Liver (tissue), 9 donors: ENCODE measurements around the gene NCBP1. TPM values are rescaled to one million over a fixed set of nuclear protein-coding genes. Genes with fewer than 3 reads are reported as not detected.

Experiments used
- DNase-seq: peaks from one replicate; pipeline ENCODE4 v3.0.0-alpha.2; 2017; ENCODE audit warnings: low spot score
- H3K27ac ChIP-seq, 2 donors: one replicate each; pipeline ENCODE4 v1.7.0; 2013; ENCODE audit warnings: inconsistent platforms in 2 of 2, low read length in 2 of 2, control low read depth in 1 of 2, low read depth in 1 of 2, mild to moderate bottlenecking in 1 of 2
- H3K27me3 ChIP-seq, 4 donors: one replicate each; pipeline versions ENCODE4 v1.6.1 to v1.7.0; 2013; ENCODE audit warnings: low read length in 3 of 4, inconsistent platforms in 1 of 4, mild to moderate bottlenecking in 1 of 4, moderate library complexity in 1 of 4; ENCODE audit not compliant: control insufficient read depth in 4 of 4, insufficient read depth in 4 of 4
- H3K36me3 ChIP-seq, 4 donors: one replicate each; pipeline versions ENCODE4 v1.6.1 to v1.7.0; 2013; ENCODE audit warnings: low read length in 3 of 4, mild to moderate bottlenecking in 3 of 4, low read depth in 1 of 4, moderate library complexity in 1 of 4; ENCODE audit not compliant: control insufficient read depth in 4 of 4, insufficient read depth in 3 of 4
- H3K4me1 ChIP-seq, 4 donors: one replicate each; pipeline versions ENCODE4 v1.6.1 to v1.7.0; 2013; ENCODE audit warnings: low read length in 3 of 4, mild to moderate bottlenecking in 3 of 4, moderate library complexity in 1 of 4; ENCODE audit not compliant: control insufficient read depth in 4 of 4, insufficient read depth in 4 of 4
- H3K4me3 ChIP-seq, 3 donors: one replicate each; pipeline versions ENCODE4 v1.6.1 to v1.7.0; 2013; ENCODE audit warnings: low read length in 3 of 3, control low read depth in 1 of 3, low read depth in 1 of 3, mild to moderate bottlenecking in 1 of 3
- H3K9ac ChIP-seq, 2 donors: one replicate each; pipeline ENCODE4 v1.7.0; 2013; ENCODE audit warnings: low read length in 2 of 2, mild to moderate bottlenecking in 2 of 2, moderate library complexity in 2 of 2, control low read depth in 1 of 2, low read depth in 1 of 2
- H3K9me3 ChIP-seq, 4 donors: one replicate each; pipeline versions ENCODE4 v1.6.1 to v1.7.0; 2013; ENCODE audit warnings: low read length in 3 of 4; ENCODE audit not compliant: control insufficient read depth in 4 of 4
- ATF3 ChIP-seq: IDR thresholded peaks from 2 replicates; pipeline ENCODE4 v1.6.1; 2016; ENCODE audit warnings: antibody characterized with exemption
- CTCF ChIP-seq: fragments of 150-350 bp; IDR thresholded peaks from 2 replicates; pipeline ENCODE4 v1.5.1; 2017; ENCODE audit warnings: improper control_type of control experiment, low read depth, low read length; ENCODE audit not compliant: missing input control
- EGR1 ChIP-seq, 2 donors: IDR thresholded peaks; 2 replicates each; pipeline ENCODE4 v1.6.1; 2016 to 2018; ENCODE audit warnings: antibody characterized with exemption in 2 of 2, low read depth in 2 of 2
- FOXA1 ChIP-seq: IDR thresholded peaks from 2 replicates; pipeline ENCODE4 v1.6.1; 2016; ENCODE audit warnings: antibody characterized with exemption
- FOXA2 ChIP-seq: IDR thresholded peaks from 2 replicates; pipeline ENCODE4 v1.6.1; 2016; ENCODE audit warnings: antibody characterized with exemption
- HNF4A ChIP-seq, 2 donors: conservative IDR thresholded peaks; 2 replicates each; pipeline ENCODE4 v1.6.1; 2016; ENCODE audit warnings: antibody characterized with exemption in 2 of 2, mild to moderate bottlenecking in 2 of 2
- HNF4G ChIP-seq: IDR thresholded peaks from 2 replicates; pipeline ENCODE4 v1.6.1; 2016; ENCODE audit warnings: antibody characterized with exemption
- JUND ChIP-seq, 2 donors: IDR thresholded peaks; 2 replicates each; pipeline ENCODE4 v1.6.1; 2016; ENCODE audit warnings: antibody characterized with exemption in 2 of 2
- MAX ChIP-seq: IDR thresholded peaks from 2 replicates; pipeline ENCODE4 v1.6.1; 2016; ENCODE audit warnings: antibody characterized with exemption
- RXRA ChIP-seq, 2 donors: IDR thresholded peaks; 2 replicates each; pipeline ENCODE4 v1.6.1; 2017 to 2018; ENCODE audit warnings: antibody characterized with exemption in 2 of 2, mild to moderate bottlenecking in 1 of 2
- TAF1 ChIP-seq: conservative IDR thresholded peaks from 2 replicates; pipeline ENCODE4 v1.6.1; 2016; ENCODE audit warnings: antibody characterized with exemption, mild to moderate bottlenecking
- YY1 ChIP-seq: IDR thresholded peaks from 2 replicates; pipeline ENCODE4 v1.6.1; 2016; ENCODE audit warnings: antibody characterized with exemption, mild to moderate bottlenecking
- ZBTB33 ChIP-seq: IDR thresholded peaks from 2 replicates; pipeline ENCODE4 v1.6.1; 2016; ENCODE audit warnings: antibody characterized with exemption
- polyA plus RNA-seq, 2 donors: library from polyadenylated mRNA; stranded (reverse) in 1 of 2; unstranded in 1 of 2; fragments of 200-250 nt in 1 of 2; fragments of >200 nt in 1 of 2; fragmentation: Nextera tagmentation in 1 of 2; extraction: Ambion mirVana in 1 of 2; gene quantifications; one replicate each; pipeline versions ENCODE4 v1.2.1 to v1.2.3, GENCODE V29; 2013 to 2015
- total RNA-seq, 2 donors: library from RNA; depleted of rRNA; stranded (reverse); fragments of >200 nt; gene quantifications; one replicate each; pipeline ENCODE4 v1.2.3, GENCODE V29; 2014
- donor health status: healthy.
- donor health status: healthy.
- donor health status: healthy.
- donor health status: healthy.
- donor health status: healthy.

NCBP1 gene
- total and polyA plus RNA-seq, 4 donors: 6.6 to 16.6 (median 12.5) TPM

- TF ChIP-seq HNF4G: no peak
- no peak for TF ChIP-seq ZBTB33
- no peak for TF ChIP-seq RXRA (IDR thresholded peaks at IDR 0.05)
- no peak for TF ChIP-seq HNF4A (conservative IDR thresholded peaks at IDR 0.05)
- TF ChIP-seq JUND (IDR thresholded peaks at IDR 0.05): no peak
- no peak for TF ChIP-seq YY1
These were observed 5.0 kb upstream of the NCBP1 start (continued) for GRCh38 chr9:97628668-97629067.

- Histone ChIP-seq H3K4me1 (peaks cover 0 to 23% (median 16%) of the 10 kb centered on the region in 4 donors), H3K27ac (no peak overlapping the region), H3K9me3 (no peaks in the 10 kb centered on the region), H3K9ac (no peak overlapping the region), H3K27me3 (no peaks in the 10 kb centered on the region), H3K36me3 (peaks cover 0 to 8% (median 3%) of the 10 kb centered on the region in 4 donors), H3K4me3 (no peak overlapping the region)
- no peak for DNase-seq
- TF ChIP-seq ATF3: no peak
- TF ChIP-seq TAF1: no peak
- no peak for TF ChIP-seq HNF4A (conservative IDR thresholded peaks at IDR 0.05)
- TF ChIP-seq JUND (IDR thresholded peaks at IDR 0.05): no peak
- no peak for TF ChIP-seq FOXA2
- no peak for TF ChIP-seq EGR1 (IDR thresholded peaks at IDR 0.05; ENCODE audit: low read depth in 2 of 2)
These were observed 4.5 kb upstream of the NCBP1 start for GRCh38 chr9:97629156-97629555.

GRCh38 chr9:97630591-97630990, 3.0 kb upstream of the NCBP1 start:
- Histone ChIP-seq H3K4me3 (no peak overlapping the region), H3K4me1 (peaks cover 4 to 37% (median 23%) of the 10 kb centered on the region in 4 donors), H3K36me3 (peaks cover 0 to 5% (median under 1%) of the 10 kb centered on the region in 4 donors), H3K27ac (no peak overlapping the region), H3K9ac (no peak overlapping the region), H3K9me3 (no peaks in the 10 kb centered on the region), H3K27me3 (no peaks in the 10 kb centered on the region)
- no peak for TF ChIP-seq FOXA2
- no peak for TF ChIP-seq HNF4A (conservative IDR thresholded peaks at IDR 0.05)
- no peak for TF ChIP-seq FOXA1
- TF ChIP-seq TAF1: no peak
- no peak for TF ChIP-seq YY1
- TF ChIP-seq HNF4G: no peak
- no peak for TF ChIP-seq MAX
- TF ChIP-seq CTCF: no peak
- DNase-seq: no peak
